Frontal cortex (tissue), 4 donors: ENCODE results near the gene CDCA3. TPM values are rescaled to one million over a fixed set of nuclear protein-coding genes. Genes with fewer than 3 reads are reported as not detected.

Experiments
- DNase-seq, 2 donors: peaks; one replicate each; pipeline ENCODE4 v3.0.0; 2012; ENCODE audit warnings: low spot score in 2 of 2
- FAIRE-seq: peaks from 2 replicates; lab custom pipeline; 2012; peaks lifted over from hg19 to GRCh38; lab: Jason Lieb, UNC
- total RNA-seq: library from RNA; depleted of rRNA; stranded (reverse); fragments of >200 nt; gene quantifications from one replicate; pipeline ENCODE4 v1.2.3, GENCODE V29; 2014
- donor health status: control.
- donor health status: control.
- donor health status: control.

Gene CDCA3
- total RNA-seq, 1 donor from 2014 or later = 2.9 TPM

DNA sequence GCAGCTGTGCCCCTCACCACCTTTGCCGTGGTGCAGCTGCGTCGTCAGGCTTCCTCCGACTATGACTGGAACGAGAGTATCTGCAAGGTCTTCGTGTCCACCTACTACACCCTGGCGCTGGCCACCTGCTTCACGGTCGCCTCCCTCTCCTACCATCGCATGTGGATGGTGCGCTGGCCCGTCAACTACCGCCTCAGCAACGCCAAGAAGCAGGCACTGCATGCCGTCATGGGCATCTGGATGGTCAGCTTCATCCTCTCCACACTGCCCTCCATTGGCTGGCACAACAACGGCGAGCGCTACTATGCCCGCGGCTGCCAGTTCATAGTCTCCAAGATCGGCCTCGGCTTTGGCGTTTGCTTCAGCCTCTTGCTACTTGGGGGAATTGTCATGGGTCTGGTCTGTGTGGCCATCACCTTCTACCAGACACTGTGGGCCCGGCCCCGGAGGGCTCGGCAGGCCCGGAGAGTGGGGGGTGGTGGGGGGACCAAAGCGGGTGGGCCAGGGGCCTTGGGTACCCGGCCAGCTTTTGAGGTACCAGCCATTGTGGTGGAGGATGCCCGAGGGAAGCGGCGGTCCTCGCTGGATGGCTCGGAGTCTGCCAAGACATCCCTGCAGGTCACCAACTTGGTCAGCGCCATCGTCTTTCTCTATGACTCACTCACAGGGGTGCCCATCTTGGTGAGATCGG is 26.9 kb downstream of the CDCA3 start:
- FAIRE-seq (no peak), DNase-seq (no peak)

DNA sequence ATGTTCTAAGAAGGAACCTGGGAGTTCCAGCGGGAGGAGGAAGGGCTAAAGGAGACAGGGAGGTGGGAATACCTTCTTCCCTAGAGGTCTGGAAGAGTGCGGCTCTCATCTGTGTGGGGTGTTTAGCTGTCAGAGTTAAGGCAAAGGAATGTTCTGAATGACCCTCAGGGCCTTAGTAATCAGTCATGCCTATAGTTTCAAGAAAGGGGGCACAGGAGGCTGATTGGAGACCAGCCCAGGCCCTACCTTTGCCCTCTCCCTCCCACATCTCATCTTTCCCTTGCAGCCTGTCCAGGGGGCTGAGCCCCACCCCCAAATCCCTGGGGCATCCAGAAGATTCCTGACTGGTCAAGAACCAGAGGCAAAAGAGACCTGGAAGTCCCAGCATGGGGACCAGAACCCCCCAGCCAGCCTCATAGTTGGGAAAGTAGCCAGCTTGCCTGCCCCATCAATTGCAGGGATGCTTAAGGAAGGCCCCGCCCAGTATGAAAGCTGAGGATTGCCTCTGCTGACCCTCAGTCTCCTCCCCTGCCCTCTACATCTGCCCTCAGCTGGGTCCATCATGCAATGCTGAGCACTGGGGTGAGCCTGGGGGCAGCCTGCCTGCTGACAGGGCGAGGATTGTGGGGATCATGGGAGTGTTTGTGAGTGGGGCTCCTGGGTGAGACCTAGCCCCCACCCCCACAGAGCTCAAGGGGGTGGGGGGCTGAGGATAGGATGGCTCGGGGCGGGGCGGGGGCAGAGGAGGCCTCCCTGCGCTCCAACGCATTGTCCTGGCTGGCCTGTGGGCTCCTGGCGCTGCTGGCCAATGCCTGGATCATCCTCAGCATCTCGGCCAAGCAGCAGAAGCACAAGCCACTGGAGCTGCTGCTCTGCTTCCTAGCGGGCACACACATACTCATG is 27.7 kb downstream of the CDCA3 start:
- DNase-seq (no peak), FAIRE-seq (no peak)

DNA sequence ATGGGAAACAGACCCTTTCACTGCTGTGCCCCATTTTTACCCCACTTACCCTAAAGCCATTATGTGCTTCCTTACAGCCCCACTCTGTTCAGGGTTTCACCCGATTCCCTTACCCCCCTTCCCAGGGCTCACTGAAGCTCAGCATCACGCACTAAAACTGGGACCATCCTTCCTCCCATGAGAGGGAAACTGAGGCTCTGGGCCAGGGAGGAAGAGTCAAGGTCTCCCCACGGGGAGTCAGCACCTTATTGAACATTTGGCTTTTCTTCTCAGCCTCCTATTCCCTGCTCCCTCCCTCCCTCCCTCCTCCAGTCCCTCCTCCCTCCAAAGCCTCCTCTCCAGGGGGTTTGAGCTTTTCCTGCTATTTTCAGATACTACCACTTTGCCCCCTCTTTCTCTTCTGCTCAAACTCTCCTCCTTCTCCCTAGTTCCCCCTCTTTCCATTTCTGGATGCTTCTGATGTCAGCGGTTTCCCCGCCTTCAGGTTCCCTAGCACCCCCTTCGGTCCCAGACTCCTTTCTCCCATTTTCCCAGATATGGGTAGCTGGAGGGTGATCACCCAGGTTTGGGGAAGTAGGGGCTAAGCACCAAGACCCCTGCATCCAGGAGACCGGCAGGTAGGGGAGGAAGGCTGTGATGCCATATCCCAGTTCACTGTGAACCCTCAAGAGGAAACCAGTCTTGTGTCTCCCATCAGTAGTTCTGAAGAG is 28.5 kb downstream of the CDCA3 start:
- no peak for FAIRE-seq
- DNase-seq = no peak

DNA sequence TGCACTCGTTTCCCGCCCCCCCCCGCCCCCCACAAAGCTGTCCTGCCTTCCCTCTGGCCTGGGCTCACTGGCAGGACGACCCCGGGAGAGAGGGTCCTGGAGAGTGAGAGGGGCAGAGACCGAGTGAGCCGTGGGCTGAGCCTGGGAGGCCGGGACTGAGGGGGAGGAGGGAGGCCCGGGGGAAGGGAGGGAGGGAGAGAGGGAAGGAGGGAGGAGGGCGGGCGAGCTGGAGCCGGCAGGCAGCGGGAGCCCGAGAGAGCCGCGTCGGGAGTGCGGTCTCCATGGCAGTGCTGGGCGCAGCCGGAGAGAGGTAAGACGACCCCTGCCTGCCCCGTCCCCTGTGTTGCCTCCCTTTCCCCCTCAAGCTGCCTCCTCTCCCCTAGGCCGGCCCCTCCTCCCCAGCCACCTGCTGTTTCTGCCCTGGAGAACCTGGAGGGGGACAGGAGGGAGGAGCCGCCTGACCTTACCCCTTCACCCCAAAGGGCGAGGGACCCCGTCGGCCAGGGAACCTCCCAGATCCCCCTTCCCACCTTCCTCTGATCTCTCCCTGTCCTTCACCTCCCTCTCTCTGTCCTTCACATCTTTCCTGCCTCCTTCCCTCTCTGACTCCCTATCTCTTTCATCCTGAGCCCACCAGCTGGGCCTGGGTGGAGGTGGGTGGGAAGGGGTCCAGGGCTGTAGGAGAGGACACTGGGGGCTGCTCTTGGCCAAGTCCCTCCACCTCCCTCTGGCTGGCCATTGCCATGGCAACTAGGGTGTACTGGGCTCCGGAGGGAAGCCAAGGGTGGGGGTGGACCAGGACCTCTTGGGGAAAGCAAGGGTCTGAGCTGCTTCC is 29.3 kb downstream of the CDCA3 start, which contains the start of gene GPR162:
Gene GPR162, plus strand, starts transcription at position 231 of the 835 bp plus-strand sequence. CDS start 2,078 bp downstream, outside the sequence.
- FAIRE-seq = no peak
- peak in 1 of 2 donors; percentile 68 for DNase-seq

GRCh38 chr12:6820166-6820565 is 30.9 kb downstream of the CDCA3 start:
- no peak for FAIRE-seq
- no peak for DNase-seq

DNA sequence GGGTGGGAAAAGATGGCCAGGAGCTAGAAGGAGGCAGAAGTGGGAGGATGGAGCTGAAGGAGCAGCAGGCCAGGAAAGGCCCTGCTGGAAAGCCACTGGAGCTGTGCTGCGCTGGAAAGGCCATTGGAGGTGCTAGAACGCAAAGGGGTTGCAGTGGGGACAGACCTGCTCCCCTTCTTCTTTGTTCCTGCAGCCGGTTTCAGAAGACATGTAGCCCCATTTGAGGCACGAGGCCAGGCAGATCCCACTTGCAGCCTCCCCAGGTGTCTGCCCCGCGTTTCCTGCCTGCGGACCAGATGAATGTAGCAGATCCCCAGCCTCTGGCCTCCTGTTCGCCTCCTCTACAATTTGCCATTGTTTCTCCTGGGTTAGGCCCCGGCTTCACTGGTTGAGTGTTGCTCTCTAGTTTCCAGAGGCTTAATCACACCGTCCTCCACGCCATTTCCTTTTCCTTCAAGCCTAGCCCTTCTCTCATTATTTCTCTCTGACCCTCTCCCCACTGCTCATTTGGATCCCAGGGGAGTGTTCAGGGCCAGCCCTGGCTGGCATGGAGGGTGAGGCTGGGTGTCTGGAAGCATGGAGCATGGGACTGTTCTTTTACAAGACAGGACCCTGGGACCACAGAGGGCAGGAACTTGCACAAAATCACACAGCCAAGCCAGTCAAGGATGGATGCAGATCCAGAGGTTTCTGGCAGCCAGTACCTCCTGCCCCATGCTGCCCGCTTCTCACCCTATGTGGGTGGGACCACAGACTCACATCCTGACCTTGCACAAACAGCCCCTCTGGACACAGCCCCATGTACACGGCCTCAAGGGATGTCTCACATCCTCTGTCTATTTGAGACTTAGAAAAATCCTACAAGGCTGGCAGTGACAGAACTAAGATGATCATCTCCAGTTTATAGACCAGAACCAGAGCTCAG is 31.7 kb downstream of the CDCA3 start:
- DNase-seq (no peak), FAIRE-seq (no peak)

DNA sequence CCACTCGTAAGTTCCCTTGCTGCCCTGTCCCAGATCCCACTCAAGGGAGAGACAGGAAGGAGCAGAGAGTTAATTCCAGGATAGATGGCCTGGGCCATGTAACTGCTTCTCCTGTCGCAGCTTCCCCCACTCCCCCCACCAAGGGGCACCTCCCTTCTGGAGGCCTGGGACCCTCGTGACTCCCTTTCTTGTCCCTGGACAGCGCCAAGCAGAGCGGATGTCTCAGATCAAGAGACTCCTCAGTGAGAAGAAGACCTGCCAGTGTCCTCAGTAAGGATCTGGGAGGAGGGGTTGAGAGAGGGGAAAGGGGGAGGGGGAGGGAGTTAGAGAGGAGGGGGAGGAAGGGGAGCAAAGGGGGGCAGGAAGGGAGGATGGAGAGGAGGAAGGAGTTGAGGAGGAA is 32.4 kb downstream of the CDCA3 start:
- DNase-seq (no peak), FAIRE-seq (no peak)

DNA sequence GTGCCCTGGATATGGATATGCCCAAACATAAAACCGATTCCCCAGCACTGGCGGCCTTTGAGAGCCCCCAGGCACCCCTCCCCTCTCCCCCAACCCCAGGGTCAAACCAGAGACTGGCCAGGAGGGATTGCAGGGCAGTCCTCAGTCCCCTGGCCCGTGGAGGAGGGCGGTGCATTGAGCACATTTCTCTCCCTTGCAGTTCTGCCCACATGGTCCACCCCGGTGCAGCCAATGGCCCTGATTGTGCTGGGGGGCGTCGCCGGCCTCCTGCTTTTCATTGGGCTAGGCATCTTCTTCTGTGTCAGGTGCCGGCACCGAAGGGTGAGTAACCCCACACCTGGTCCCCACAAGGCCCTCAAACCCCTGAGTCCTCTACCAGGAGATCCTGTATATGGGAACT is 32.9 kb downstream of the CDCA3 start:
- FAIRE-seq = no peak

DNA sequence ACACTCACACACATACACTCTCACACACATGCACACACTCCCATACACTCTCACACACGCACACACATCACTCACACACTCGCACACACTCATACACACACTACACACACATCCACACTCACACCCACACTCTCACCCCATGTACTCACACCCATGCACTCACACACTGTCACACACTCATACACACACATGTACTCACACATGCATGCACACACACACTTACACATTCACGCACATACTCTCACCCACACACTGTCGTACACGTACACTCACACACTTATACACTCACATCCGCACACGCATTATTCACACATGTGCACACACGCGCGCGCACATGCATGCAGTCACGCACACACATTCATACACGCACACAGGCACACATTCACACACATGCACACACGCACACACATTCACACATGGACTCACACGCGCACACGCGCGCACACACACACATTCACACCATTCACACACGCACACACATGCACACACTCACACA is 33.4 kb downstream of the CDCA3 start:
- DNase-seq (no peak), FAIRE-seq (no peak)

More for the DNA sequence above, 32.9 kb downstream of the CDCA3 start:
- no peak for DNase-seq

GRCh38 chr12:6817098-6817497 is 34.0 kb downstream of the CDCA3 start:
- no peak for FAIRE-seq

GRCh38 chr12:6816598-6816997 is 34.5 kb downstream of the CDCA3 start:
- no peak for FAIRE-seq

More at GRCh38 chr12:6817098-6817497, 34.0 kb downstream of the CDCA3 start:
- DNase-seq = no peak

GRCh38 chr12:6813363-6813762 is 37.7 kb downstream of the CDCA3 start:
- DNase-seq (no peak), FAIRE-seq (no peak)

More at GRCh38 chr12:6816598-6816997, 34.5 kb downstream of the CDCA3 start:
- DNase-seq = no peak

DNA sequence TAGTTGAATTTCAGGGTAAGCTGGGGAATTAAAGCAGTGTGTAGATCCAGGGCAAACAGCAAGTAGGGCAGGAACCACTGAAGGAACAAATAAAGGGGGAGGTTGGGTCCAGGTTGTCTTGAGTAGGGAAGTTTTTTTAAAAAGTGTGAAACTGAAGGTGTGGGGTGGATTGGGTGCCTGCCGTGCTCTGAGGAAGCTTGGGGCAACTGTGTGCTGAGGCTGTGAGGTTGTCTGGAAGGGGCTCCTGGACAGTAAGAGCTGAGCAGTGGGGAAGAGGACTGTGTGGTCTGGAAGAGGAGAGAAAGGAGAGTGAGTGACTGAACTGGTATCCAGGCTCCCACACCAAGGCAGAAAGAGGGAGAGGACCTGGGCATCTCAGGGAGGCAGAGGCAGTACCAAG is 40.3 kb downstream of the CDCA3 start:
- FAIRE-seq (no peak), DNase-seq (no peak)

DNA sequence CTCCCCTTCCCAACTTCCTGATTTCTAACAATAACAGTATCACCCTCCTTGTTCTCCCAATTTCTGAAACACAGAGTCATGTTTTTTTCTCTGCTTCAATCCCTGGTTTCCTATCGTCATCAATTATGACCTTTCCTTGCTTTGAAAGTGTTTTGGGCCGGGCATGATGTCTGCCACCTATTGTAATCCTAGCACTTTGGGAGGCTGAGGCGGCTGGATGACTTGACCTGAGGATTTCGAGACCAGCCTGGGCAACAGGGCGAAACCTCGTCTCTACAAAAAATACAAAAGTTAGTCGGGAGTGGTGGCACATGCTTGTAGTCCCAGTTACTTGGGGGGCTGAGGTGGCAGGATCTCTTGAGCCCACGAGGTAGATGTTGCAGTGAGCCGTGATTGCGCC is 42.0 kb downstream of the CDCA3 start:
- FAIRE-seq = no peak
- no peak for DNase-seq

GRCh38 chr12:6807170-6807569 is 43.9 kb downstream of the CDCA3 start:
- DNase-seq = no peak
- no peak for FAIRE-seq

DNA sequence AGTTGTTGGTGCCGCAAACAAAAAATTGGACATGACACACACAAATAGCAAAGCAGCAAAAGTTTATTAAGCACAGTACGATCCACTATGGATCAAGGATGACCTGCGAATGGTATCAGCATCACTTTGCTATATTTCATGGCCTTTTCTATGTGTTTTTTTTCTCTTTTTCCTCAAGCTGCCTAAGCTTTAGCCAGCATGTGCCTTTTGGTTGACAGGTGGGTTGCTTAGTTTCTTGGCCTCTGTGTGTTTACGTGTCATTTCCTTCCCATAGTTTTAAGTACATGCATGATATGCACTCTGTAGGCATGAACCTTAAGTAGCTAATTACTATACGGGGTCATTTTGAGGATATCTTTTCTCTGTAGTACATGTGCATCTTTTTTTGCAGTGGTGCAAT is 51.9 kb downstream of the CDCA3 start:
- no peak for DNase-seq
- no peak for FAIRE-seq
